Esophagus mucosa (tissue), 1 donor: Measurements from ENCODE around the gene ASTN2. TPM values are rescaled to one million over a fixed set of nuclear protein-coding genes. Genes with fewer than 3 reads are reported as not detected.
A peak's percentile ranks its signal among the peaks of the same experiment; 100 is the strongest.

Experiments
- ATAC-seq: fragments of 200-7000 bp; cut with Tn5 transposase; one replicate; pipeline ENCODE4 v1.9.1; 2020
- total RNA-seq: library from RNA; stranded (reverse); gene quantifications from one replicate; pipeline ENCODE4 v1.2.4, GENCODE V29; 2023
- donor health status: DM: yes; HTN: yes; CAD: no.

ASTN2 gene
- total RNA-seq, 1 donor from 2014 or later, result 1.00 TPM

GRCh38 chr9:117245175-117245829 is 169.6 kb downstream of the ASTN2 start:
- ATAC-seq, result no peak

GRCh38 chr9:117242082-117242481 is 172.8 kb downstream of the ASTN2 start:
- ATAC-seq, result no peak

- ATAC-seq, result no peak
Measured at GRCh38 chr9:117239428-117239827, 175.4 kb downstream of the ASTN2 start.

- ATAC-seq, result no peak
Measured at GRCh38 chr9:117234103-117234502, 180.8 kb downstream of the ASTN2 start.

- no peak for ATAC-seq
Measured at GRCh38 chr9:117233016-117233415, 181.8 kb downstream of the ASTN2 start.

GRCh38 chr9:117232281-117232680 is 182.6 kb downstream of the ASTN2 start:
- ATAC-seq, result no peak

GRCh38 chr9:117231012-117231411 is 183.8 kb downstream of the ASTN2 start:
- ATAC-seq, result no peak

GRCh38 chr9:117224695-117225094 is 190.2 kb downstream of the ASTN2 start:
- no peak for ATAC-seq

GRCh38 chr9:117218951-117219350 is 195.9 kb downstream of the ASTN2 start:
- ATAC-seq, result peak; percentile 52

- ATAC-seq, result no peak
Measured at GRCh38 chr9:117214416-117214815, 200.4 kb downstream of the ASTN2 start.

GRCh38 chr9:117211280-117211679 is 203.6 kb downstream of the ASTN2 start:
- ATAC-seq, result no peak

GRCh38 chr9:117205806-117206205 is 209.1 kb downstream of the ASTN2 start:
- no peak for ATAC-seq

GRCh38 chr9:117204971-117205370 is 209.9 kb downstream of the ASTN2 start:
- no peak for ATAC-seq

- no peak for ATAC-seq
Measured at GRCh38 chr9:117191504-117192261, 223.2 kb downstream of the ASTN2 start.

GRCh38 chr9:117189121-117189520 is 225.7 kb downstream of the ASTN2 start:
- no peak for ATAC-seq

GRCh38 chr9:117188394-117188793 is 226.5 kb downstream of the ASTN2 start:
- no peak for ATAC-seq

GRCh38 chr9:117187498-117187897 is 227.4 kb downstream of the ASTN2 start:
- no peak for ATAC-seq

- ATAC-seq, result no peak
Measured at GRCh38 chr9:117184173-117184572, 230.7 kb downstream of the ASTN2 start.

- no peak for ATAC-seq
Measured at GRCh38 chr9:117182046-117182445, 232.8 kb downstream of the ASTN2 start.

GRCh38 chr9:117180896-117181445 is 233.9 kb downstream of the ASTN2 start:
- ATAC-seq, result no peak

- ATAC-seq, result no peak
Measured at GRCh38 chr9:117178596-117179375, 236.1 kb downstream of the ASTN2 start.

- ATAC-seq, result no peak
Measured at GRCh38 chr9:117170567-117170966, 244.3 kb downstream of the ASTN2 start.

GRCh38 chr9:117169089-117169621 is 245.7 kb downstream of the ASTN2 start:
- no peak for ATAC-seq
